Measurements from ENCODE around the gene DLX2. TPM values are rescaled to one million over a fixed set of nuclear protein-coding genes. Genes with fewer than 3 reads are reported as not detected.
"Not testable (repeated sequence)": the region's sequence is repeated elsewhere in the genome, so short reads cannot be mapped to it uniquely, and the experiment has no call there.

Gene DLX2
- total RNA-seq, 4 donors from 2014 or later: not detected

- Histone ChIP-seq H3K27ac (no peak overlapping the region), H3K4me3 (no peak overlapping the region), H3K4me1 (no peaks in the 10 kb centered on the region), H3K9me3 (no peaks in the 10 kb centered on the region), H3K36me3 (no peaks in the 10 kb centered on the region), H3K27me3 (no peaks in the 10 kb centered on the region)
- no peak for TF ChIP-seq CTCF (IDR thresholded peaks at IDR 0.05)
- no peak for TF ChIP-seq POLR2A (IDR thresholded peaks at IDR 0.05)
- intact Hi-C loops (cut with DNase I; ENCODE audit: low total_unique reads): no loop called here
- no peak for DNase-seq
Observed at GRCh38 chr2:172063446-172063845, 39.3 kb downstream of the DLX2 start.

GRCh38 chr2:172062402-172063004 is 40.2 kb downstream of the DLX2 start:
- intact Hi-C loops (cut with DNase I; ENCODE audit: low total_unique reads): no loop called here
- Histone ChIP-seq H3K9me3 (no peaks in the 10 kb centered on the region), H3K4me1 (no peaks in the 10 kb centered on the region), H3K4me3 (no peak overlapping the region), H3K36me3 (no peaks in the 10 kb centered on the region), H3K27me3 (no peaks in the 10 kb centered on the region), H3K27ac (no peak overlapping the region)
- TF ChIP-seq CTCF (IDR thresholded peaks at IDR 0.05): no peak
- no peak for TF ChIP-seq POLR2A (IDR thresholded peaks at IDR 0.05)
- DNase-seq: no peak

GRCh38 chr2:172060118-172060517 is 42.6 kb downstream of the DLX2 start:
- intact Hi-C loops (cut with DNase I; ENCODE audit: low total_unique reads); H3K27me3 ChIP-seq; DNase-seq; H3K36me3 ChIP-seq; H3K9me3 ChIP-seq; H3K4me1 ChIP-seq; H3K4me3 ChIP-seq; H3K27ac ChIP-seq: not testable (repeated sequence)

- H3K4me1 ChIP-seq: no peaks in the 10 kb centered on the region
- no peaks in the 10 kb centered on the region for H3K27me3 ChIP-seq
- no peaks in the 10 kb centered on the region for H3K36me3 ChIP-seq
- H3K4me3 ChIP-seq: no peak overlapping the region
- intact Hi-C loops (cut with DNase I; ENCODE audit: low total_unique reads): no loop called here
- H3K9me3 ChIP-seq: no peaks in the 10 kb centered on the region
- no peak overlapping the region for H3K27ac ChIP-seq
- no peak for TF ChIP-seq POLR2A (IDR thresholded peaks at IDR 0.05)
- no peak for TF ChIP-seq CTCF (IDR thresholded peaks at IDR 0.05)
- DNase-seq: no peak
Observed at GRCh38 chr2:172058660-172059059, 44.0 kb downstream of the DLX2 start.

- DNase-seq: no peak
- no peaks in the 10 kb centered on the region for H3K9me3 ChIP-seq
- H3K4me1 ChIP-seq: no peaks in the 10 kb centered on the region
- H3K27ac ChIP-seq: no peak overlapping the region
- H3K4me3 ChIP-seq: no peak overlapping the region
- no peaks in the 10 kb centered on the region for H3K36me3 ChIP-seq
- intact Hi-C loops (cut with DNase I; ENCODE audit: low total_unique reads): no loop called here
- TF ChIP-seq CTCF (IDR thresholded peaks at IDR 0.05) (no peak), POLR2A (IDR thresholded peaks at IDR 0.05) (no peak)
- H3K27me3 ChIP-seq: no peaks in the 10 kb centered on the region
Observed at GRCh38 chr2:172056293-172056692, 46.4 kb downstream of the DLX2 start.

- H3K36me3 ChIP-seq: no peaks in the 10 kb centered on the region
- H3K27ac ChIP-seq: no peak overlapping the region
- H3K9me3 ChIP-seq: no peaks in the 10 kb centered on the region
- no peak overlapping the region for H3K4me3 ChIP-seq
- intact Hi-C loops (cut with DNase I; ENCODE audit: low total_unique reads): no loop called here
- H3K4me1 ChIP-seq: no peaks in the 10 kb centered on the region
- H3K27me3 ChIP-seq: no peaks in the 10 kb centered on the region
- no peak for TF ChIP-seq POLR2A (IDR thresholded peaks at IDR 0.05)
- no peak for TF ChIP-seq CTCF (IDR thresholded peaks at IDR 0.05)
- no peak for DNase-seq
Observed at GRCh38 chr2:172053486-172053885, 49.2 kb downstream of the DLX2 start.
